Mucosa of gallbladder (tissue), 1 donor: ENCODE results near the gene TBX1. TPM values are rescaled to one million over a fixed set of nuclear protein-coding genes. Genes with fewer than 3 reads are reported as not detected.

ENCODE experiments used
- DNase-seq: peaks from one replicate; pipeline ENCODE4 v3.0.0-alpha.2; 2020; ENCODE audit warnings: low spot score
- total RNA-seq: library from RNA; stranded (reverse); gene quantifications from one replicate; pipeline ENCODE4 v1.2.1, GENCODE V29; 2021
- donor health status: DM: no; HTN: no; CAD: no.

TBX1 gene
- total RNA-seq, 1 donor from 2014 or later = 3.9 TPM

- no peak for DNase-seq
These were observed 22.5 kb upstream of the TBX1 start for GRCh38 chr22:19737846-19738663.

DNA sequence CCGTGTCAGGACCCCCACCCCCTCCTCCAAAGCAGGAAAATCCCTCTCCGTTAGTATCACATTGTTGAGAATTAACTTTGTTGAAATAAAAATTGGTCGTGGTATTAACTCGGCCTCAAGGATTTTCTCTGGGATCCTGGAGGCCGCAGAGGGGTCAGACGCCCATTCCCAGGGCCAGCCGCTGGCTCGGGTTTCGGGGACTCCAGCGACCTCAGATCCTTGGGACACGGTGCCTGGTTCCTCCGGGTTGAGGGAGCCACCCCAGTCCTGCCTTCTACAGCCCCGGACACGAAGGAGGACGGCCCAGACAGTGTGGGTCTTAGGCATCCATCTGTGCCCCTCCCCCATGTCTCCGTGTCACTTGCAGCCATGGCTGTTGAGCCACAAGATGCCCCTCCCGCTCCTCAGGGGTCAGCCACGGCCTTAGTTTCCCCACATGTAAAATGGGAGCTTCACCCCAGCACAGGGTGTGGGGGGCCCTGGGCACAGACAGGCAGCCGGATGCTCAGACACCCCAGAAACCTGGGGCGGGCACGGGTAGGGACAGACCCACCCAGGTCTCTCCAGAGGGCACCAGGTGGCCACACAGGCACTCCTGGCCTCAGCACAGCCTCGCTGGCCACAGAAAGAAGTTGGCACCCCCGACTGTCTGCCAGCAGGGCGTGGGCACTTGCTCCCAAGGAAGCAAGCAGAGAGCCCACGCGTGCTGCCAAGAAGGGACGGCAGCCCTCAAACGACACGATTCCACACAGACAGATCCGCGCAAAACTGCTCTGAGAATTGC lies 21.7 kb upstream of the TBX1 start:
- DNase-seq = no peak

GRCh38 chr22:19739448-19739895 lies 21.1 kb upstream of the TBX1 start:
- no peak for DNase-seq

DNA sequence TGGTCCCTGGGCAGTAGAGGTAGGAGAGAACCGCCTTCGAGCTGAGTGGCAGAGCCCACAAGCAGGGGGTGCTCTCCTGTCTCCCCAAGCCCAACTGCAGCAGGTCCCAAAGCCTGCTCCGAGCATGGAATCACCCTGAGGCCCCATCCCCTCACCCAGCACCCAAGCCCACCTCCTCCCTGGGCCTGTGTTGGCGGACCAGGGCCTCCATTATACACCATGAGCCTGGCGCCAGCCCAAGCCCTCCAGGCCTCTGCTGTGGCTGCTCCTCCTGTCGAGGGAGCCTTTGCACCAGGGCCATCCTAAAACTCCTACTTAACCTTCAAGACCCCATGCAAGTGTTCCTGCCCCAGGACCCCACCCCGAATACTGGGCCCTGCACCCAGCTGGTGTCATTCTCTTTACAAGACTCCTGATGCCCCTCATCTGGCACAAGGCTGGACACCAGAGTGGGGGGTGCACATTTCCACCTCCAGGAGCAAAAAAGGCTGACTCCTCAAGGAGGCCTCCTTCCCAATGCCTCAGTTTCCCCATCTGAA lies 20.6 kb upstream of the TBX1 start:
- DNase-seq = no peak

- DNase-seq = no peak
These were observed 20.0 kb upstream of the TBX1 start for GRCh38 chr22:19740586-19740985.

- no peak for DNase-seq
These were observed 19.5 kb upstream of the TBX1 start for GRCh38 chr22:19741053-19741452.

GRCh38 chr22:19742160-19743066 lies 18.2 kb upstream of the TBX1 start:
- no peak for DNase-seq

DNA sequence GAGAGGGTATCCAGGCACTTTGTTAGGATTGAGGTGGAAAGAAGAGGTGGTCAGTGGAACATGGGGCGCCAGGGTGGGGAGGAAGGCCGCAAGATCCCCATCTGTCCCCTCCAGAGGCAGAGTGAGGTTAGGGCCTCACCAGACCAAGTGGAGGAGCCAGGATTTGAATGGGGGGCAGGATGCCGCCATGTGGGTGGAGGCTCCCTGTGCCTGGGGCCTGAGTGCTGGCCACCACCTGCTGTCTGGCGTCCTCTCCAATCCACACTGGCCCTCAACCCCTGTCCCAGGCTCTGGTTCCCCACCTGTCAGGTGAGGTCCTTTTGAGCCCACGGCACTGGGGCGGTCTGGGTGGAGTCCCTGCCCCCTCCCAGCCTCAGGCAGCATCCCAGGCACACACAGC lies 17.5 kb upstream of the TBX1 start:
- no peak for DNase-seq

DNA sequence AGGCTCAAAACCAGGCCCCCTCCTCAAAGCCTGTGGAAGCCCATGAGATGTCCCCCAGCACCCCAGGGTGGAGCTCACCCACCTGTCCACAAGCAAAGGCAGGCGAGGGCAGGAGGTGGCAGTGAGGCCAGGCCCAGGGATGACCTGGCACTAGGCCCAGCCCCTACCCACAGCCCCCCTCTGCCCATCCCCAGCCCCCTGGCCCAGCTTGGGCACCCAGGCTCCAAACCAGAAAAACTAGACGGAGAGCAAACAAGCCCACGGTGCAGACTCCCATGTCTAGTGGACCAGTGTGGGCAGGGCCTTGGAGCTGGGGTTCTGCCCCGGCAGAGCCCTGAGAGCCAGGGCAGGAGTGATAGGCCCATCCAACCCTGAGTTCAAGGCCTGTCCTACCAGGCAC lies 16.9 kb upstream of the TBX1 start:
- DNase-seq = no peak

GRCh38 chr22:19744350-19745006 lies 16.1 kb upstream of the TBX1 start:
- no peak for DNase-seq

DNA sequence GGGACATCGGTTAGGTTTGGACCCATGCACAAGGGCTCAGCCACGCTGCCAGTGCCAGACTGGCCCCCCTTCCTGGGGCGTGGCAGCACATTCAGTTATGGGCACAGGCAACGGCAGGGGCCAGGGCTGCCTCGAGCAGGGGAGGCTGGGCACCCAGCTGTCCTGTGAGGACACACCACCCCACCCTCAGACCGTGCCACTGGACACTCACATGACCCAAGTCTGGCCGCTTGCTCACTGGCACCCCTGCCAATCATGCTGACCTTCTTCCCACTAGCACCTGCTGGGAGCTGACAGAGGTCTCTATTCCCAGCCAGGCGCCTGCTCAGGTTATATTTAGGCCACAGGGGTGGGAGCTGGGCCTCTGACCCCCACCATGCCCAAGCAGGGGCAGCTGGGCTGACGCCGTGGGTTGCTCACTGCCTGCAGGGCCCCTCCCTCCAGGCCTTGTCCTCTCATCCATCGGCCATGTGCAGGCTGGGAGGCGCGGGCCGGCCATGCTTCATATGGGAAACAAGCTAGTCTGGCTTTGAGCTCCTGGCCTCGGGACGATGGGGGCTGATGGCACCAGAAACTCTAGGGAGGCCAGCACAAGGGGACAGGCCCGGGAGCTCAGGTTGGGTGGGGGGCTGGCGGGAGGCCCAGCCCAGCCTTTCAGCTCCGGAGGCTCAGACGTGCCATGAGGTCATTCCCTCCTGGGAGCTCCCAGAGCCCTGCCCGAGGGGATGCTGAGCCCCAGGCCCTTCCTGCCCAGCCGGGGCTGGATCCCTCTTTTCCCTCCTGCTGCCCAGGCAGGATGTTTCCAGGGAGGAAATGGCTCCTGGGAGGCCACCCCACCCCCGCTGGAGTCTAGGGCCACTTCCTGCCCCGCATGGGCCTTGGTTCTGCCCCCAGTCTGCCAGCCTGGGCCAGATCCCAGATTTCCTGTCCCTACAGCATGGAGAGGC lies 15.2 kb upstream of the TBX1 start:
- DNase-seq = no peak

- DNase-seq = no peak
These were observed 13.9 kb upstream of the TBX1 start for GRCh38 chr22:19746726-19747125.

DNA sequence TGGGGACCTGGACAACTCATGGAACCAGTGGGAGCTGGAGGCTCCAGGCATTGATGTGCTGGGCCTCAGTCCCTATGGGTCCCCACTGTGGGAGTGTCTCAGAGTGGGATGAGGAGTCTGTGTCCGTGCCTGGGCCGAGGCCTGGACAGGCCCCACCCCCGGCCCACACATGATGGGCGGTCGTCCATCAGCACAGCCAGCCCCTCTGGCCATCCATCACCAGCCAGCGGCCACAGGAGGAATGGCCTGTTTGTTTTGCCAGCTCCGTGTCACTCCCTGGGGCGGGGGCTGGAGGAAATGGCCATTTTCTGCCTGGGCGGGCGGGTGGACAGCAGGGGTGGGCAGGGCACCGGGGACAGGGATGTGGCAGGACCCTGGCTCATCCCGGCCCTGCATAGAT lies 13.0 kb upstream of the TBX1 start:
- DNase-seq = no peak

DNA sequence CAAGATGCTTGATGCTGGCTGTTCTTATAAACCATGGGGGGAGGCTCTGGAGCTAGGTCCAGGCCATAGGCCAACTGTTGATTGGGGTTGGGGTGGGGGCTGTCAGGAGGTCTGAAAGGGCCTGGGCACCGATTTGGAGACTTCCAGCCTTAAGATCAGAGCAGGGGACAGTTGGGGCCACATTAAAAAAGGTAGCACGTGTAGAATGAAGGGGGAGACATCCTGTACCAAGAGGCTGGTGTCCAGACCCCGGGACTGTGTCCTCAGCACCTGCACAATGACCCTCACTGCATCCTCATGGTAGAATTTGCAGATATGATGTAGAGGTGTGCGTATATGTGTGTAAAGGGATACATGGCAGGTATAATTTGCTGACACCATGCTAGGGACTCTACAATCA lies 12.4 kb upstream of the TBX1 start:
- no peak for DNase-seq

GRCh38 chr22:19748991-19749664 lies 11.4 kb upstream of the TBX1 start:
- DNase-seq = no peak

GRCh38 chr22:19749876-19750275 lies 10.7 kb upstream of the TBX1 start:
- no peak for DNase-seq

DNA sequence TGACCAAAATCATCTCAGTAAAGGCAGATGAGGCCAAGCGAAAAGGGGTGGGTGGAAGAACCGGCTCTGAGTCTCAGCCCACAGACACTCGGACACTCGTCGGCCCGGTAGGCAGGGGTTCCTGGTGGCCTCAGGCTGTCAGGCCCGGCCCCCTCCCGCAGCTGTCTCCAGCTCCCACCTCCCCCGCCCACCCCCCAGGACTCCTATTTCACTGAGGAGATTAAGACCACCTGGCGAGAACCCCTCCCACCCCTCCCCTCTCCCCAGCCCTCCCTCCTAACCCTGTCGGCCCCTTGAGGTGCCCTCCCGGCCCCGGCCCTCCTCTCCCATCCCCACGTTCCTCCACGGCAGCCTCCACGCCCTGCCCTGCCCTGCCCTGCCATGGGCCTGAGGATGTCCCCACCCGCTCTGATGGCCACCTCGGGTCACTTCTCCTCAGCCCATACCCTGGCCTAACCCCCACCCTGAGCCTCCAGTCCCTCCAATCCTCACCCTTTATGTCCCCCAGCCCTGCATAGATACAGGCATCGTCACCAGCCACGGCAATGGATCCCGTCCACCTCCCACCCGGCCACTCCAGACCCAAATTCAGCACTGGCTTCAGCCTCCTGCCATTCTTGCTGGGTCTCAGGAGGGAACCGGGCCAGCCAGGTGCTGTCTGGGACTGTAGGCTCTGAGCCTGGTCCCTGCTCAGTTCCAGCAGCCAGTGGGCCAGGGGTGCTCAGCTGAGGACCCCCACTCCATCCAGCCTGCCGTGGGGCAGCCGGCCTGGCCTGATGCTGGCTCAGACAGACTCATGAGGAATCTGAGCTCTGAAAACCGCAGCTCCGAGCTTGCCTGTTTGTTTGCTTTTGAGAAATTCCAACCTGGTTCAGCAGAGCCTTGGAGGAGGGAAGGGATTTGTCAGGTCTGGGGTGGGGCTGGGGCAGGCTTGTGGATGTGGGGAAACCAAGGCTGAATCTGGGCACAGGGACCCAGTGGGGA lies 9.8 kb upstream of the TBX1 start:
- DNase-seq = no peak
